ENCODE results near the gene MAP3K20. TPM values are rescaled to one million over a fixed set of nuclear protein-coding genes. Genes with fewer than 3 reads are reported as not detected.

MAP3K20 gene
- total RNA-seq, 1 donor from 2014 or later: 33.7 TPM

- peak overlapping the region; percentile 86 for H3K4me3 Mint-ChIP-seq
- H3K9me3 Mint-ChIP-seq: peaks cover 3% of the 10 kb centered on the region
- H3K27me3 Mint-ChIP-seq (ENCODE audit: low read depth): no peaks in the 10 kb centered on the region
- H3K36me3 Mint-ChIP-seq: peaks cover 4% of the 10 kb centered on the region
- peak overlapping the region; percentile 92 for H3K27ac Mint-ChIP-seq
- TF ChIP-seq CTCF (IDR thresholded peaks at IDR 0.05; ENCODE audit: unreplicated experiment): no peak
- peak; percentile 37 to 66 for DNase-seq (ENCODE audit: low spot score in 2 of 2, unreplicated experiment in 2 of 2)
- peaks cover 24% of the 10 kb centered on the region for H3K4me1 Mint-ChIP-seq
These were observed 1.1 kb downstream of the MAP3K20 start for GRCh38 chr2:173076581-173077345.

- peak overlapping the region; percentile 86 for H3K4me3 Mint-ChIP-seq
- peaks cover 3% of the 10 kb centered on the region for H3K9me3 Mint-ChIP-seq
- H3K27ac Mint-ChIP-seq: peak overlapping the region; percentile 92
- H3K4me1 Mint-ChIP-seq: peaks cover 24% of the 10 kb centered on the region
- TF ChIP-seq CTCF (IDR thresholded peaks at IDR 0.05; ENCODE audit: unreplicated experiment): no peak
- H3K36me3 Mint-ChIP-seq: peaks cover 5% of the 10 kb centered on the region
- DNase-seq (ENCODE audit: low spot score in 2 of 2, unreplicated experiment in 2 of 2): no peak
- no peaks in the 10 kb centered on the region for H3K27me3 Mint-ChIP-seq (ENCODE audit: low read depth)
These were observed 2.0 kb downstream of the MAP3K20 start for GRCh38 chr2:173077506-173078177.

GRCh38 chr2:173079141-173079540, 3.5 kb downstream of the MAP3K20 start:
- Mint-ChIP-seq H3K27ac (no peak overlapping the region), H3K4me1 (peaks cover 27% of the 10 kb centered on the region), H3K4me3 (no peak overlapping the region), H3K27me3 (ENCODE audit: low read depth) (no peaks in the 10 kb centered on the region), H3K9me3 (peaks cover 3% of the 10 kb centered on the region), H3K36me3 (peaks cover 5% of the 10 kb centered on the region)
- DNase-seq (ENCODE audit: low spot score in 2 of 2, unreplicated experiment in 2 of 2): no peak
- TF ChIP-seq CTCF (IDR thresholded peaks at IDR 0.05; ENCODE audit: unreplicated experiment): no peak

GRCh38 chr2:173079973-173080860, 4.6 kb downstream of the MAP3K20 start:
- no peak overlapping the region for H3K27ac Mint-ChIP-seq

More at GRCh38 chr2:173079973-173080860, 4.6 kb downstream of the MAP3K20 start:
- Mint-ChIP-seq H3K36me3 (peaks cover 5% of the 10 kb centered on the region), H3K4me1 (peaks cover 25% of the 10 kb centered on the region), H3K9me3 (peaks cover 3% of the 10 kb centered on the region), H3K27me3 (ENCODE audit: low read depth) (no peaks in the 10 kb centered on the region), H3K4me3 (no peak overlapping the region)
- no peak for DNase-seq (ENCODE audit: low spot score in 2 of 2, unreplicated experiment in 2 of 2)
- TF ChIP-seq CTCF (IDR thresholded peaks at IDR 0.05; ENCODE audit: unreplicated experiment): no peak

Measured in mesothelial cell of epicardium (in vitro differentiated cells).